SK-N-SH (cell line): ENCODE results near the gene TIGAR. TPM values are rescaled to one million over a fixed set of nuclear protein-coding genes. Genes with fewer than 3 reads are reported as not detected.

Experiments used
- CTCF ChIA-PET: fragments of 300-600, 350-600 bp; formaldehyde crosslinking; extraction: SDS; loops from one replicate; lab custom pipeline; 2021; lab: Yijun Ruan, JAX
- POLR2A ChIA-PET: fragments of 350-600 bp; sonication (Branson Sonifier 250); formaldehyde crosslinking; extraction: SDS; loops from one replicate; lab custom pipeline; 2020; ENCODE audit warnings: antibody characterized with exemption, inconsistent platforms; lab: Yijun Ruan, JAX
- DNase-seq: peaks from one replicate; pipeline ENCODE4 v3.0.0; 2012
- H2AFZ ChIP-seq: fragments of 200-600 bp; sonication (generic); 2 replicates; pipeline ENCODE4 v1.8.1; 2016; ENCODE audit warnings: antibody characterized with exemption, mild to moderate bottlenecking, low read depth
- H3F3A ChIP-seq: fragments of 200-600 bp; sonication (generic); replicated peaks from 2 replicates; pipeline ENCODE3; 2016; ENCODE audit warnings: antibody characterized with exemption, mild to moderate bottlenecking; ENCODE audit not compliant: insufficient read depth
- H3K27ac ChIP-seq, 2 experiments: fragments of 200-500 bp in 1 of 2; fragments of 200-600 bp in 1 of 2; sonication (Bioruptor generic) in 1 of 2; sonication (generic), shearing (Covaris generic) in 1 of 2; 2 replicates each; pipeline versions ENCODE4 v1.5.1 to v1.6.1; 2014 to 2016; ENCODE audit warnings: low read depth in 2 of 2, inconsistent platforms in 1 of 2, low read length in 1 of 2, mild to moderate bottlenecking in 1 of 2, mixed read lengths in 1 of 2
- H3K27me3 ChIP-seq: fragments of 200-600 bp; sonication (generic), shearing (Covaris generic); 2 replicates; pipeline ENCODE4 v1.6.1; 2016; ENCODE audit warnings: mixed run types; ENCODE audit not compliant: insufficient read depth
- H3K36me3 ChIP-seq, 2 experiments: fragments of 200-500 bp in 1 of 2; fragments of 200-600 bp in 1 of 2; sonication (Bioruptor generic) in 1 of 2; sonication (generic) in 1 of 2; replicated peaks in 1 of 2; 2 replicates each; pipeline versions ENCODE3 to v1.5.1; 2014 to 2016; ENCODE audit warnings: low read length in 1 of 2, mild to moderate bottlenecking in 1 of 2; ENCODE audit not compliant: insufficient read depth in 2 of 2, control insufficient read depth in 1 of 2
- H3K4me1 ChIP-seq, 2 experiments: fragments of 200-500 bp in 1 of 2; fragments of 200-600 bp in 1 of 2; sonication (Bioruptor generic) in 1 of 2; sonication (generic), shearing (Covaris generic) in 1 of 2; 2 replicates each; pipeline versions ENCODE4 v1.5.1 to v1.6.1; 2014 to 2016; ENCODE audit warnings: low read depth in 1 of 2, low read length in 1 of 2, mixed run types in 1 of 2; ENCODE audit not compliant: insufficient read depth in 2 of 2, control insufficient read depth in 1 of 2
- H3K4me2 ChIP-seq: fragments of 200-600 bp; sonication (generic), shearing (Covaris generic); 2 replicates; pipeline ENCODE4 v1.6.1; 2017; ENCODE audit warnings: mixed run types
- H3K4me3 ChIP-seq, 2 experiments: fragments of 200-500 bp in 1 of 2; fragments of 200-600 bp in 1 of 2; sonication (Bioruptor generic) in 1 of 2; sonication (generic), shearing (Covaris generic) in 1 of 2; 2 replicates each; pipeline versions ENCODE4 v1.5.1 to v1.8.1; 2014 to 2016; ENCODE audit warnings: low read depth in 2 of 2, inconsistent platforms in 1 of 2, low read length in 1 of 2, mild to moderate bottlenecking in 1 of 2, mixed read lengths in 1 of 2, moderate library complexity in 1 of 2
- H3K79me2 ChIP-seq: fragments of 200-600 bp; sonication (generic); 2 replicates; pipeline ENCODE4 v1.8.1; 2017; ENCODE audit warnings: mild to moderate bottlenecking; ENCODE audit not compliant: insufficient read depth
- H3K9ac ChIP-seq: fragments of 200-600 bp; sonication (generic); 2 replicates; pipeline ENCODE4 v1.6.1; 2017; ENCODE audit warnings: mixed run types
- H3K9me2 ChIP-seq: fragments of 200-600 bp; sonication (generic); 2 replicates; pipeline ENCODE4 v1.6.1; 2017; ENCODE audit warnings: mixed run types
- H3K9me3 ChIP-seq: fragments of 200-600 bp; sonication (generic); 2 replicates; pipeline ENCODE4 v1.6.1; 2017; ENCODE audit warnings: mixed run types, mild to moderate bottlenecking, moderate library complexity
- H4K20me1 ChIP-seq: fragments of 200-600 bp; sonication (generic); 2 replicates; pipeline ENCODE4 v1.6.1; 2017; ENCODE audit warnings: mild to moderate bottlenecking, mixed run types; ENCODE audit not compliant: insufficient read depth
- CHD2 ChIP-seq: fragments of 150-350 bp; IDR thresholded peaks from 2 replicates; pipeline ENCODE4 v1.6.1; 2018; ENCODE audit warnings: low read length; ENCODE audit not compliant: partially characterized antibody
- EZH2phosphoT487 ChIP-seq: fragments of 200-600 bp; sonication (generic); IDR thresholded peaks from 2 replicates; pipeline ENCODE4 v1.6.1; 2017; ENCODE audit warnings: low read depth, mixed run types, mild to moderate bottlenecking, antibody characterized with exemption, moderate library complexity, borderline replicate concordance
- FOSL2 ChIP-seq: IDR thresholded peaks from 2 replicates; pipeline ENCODE4 v1.4.0; 2012; ENCODE audit warnings: low read depth, mild to moderate bottlenecking, moderate library complexity, borderline replicate concordance
- NFIC ChIP-seq: IDR thresholded peaks from 2 replicates; pipeline ENCODE4 v1.4.0; 2012; ENCODE audit warnings: borderline replicate concordance
- RAD21 ChIP-seq: IDR thresholded peaks from 2 replicates; pipeline ENCODE4 v1.6.1; 2012; ENCODE audit warnings: mild to moderate bottlenecking, low read length
- RFX5 ChIP-seq: IDR thresholded peaks from 2 replicates; pipeline ENCODE4 v1.6.1; 2012; ENCODE audit warnings: mild to moderate bottlenecking, improper control_type of control experiment, low read length
- SIN3A ChIP-seq: IDR thresholded peaks from 2 replicates; pipeline ENCODE4 v1.6.1; 2012; ENCODE audit warnings: low read depth, mild to moderate bottlenecking, low read length, moderate library complexity, borderline replicate concordance
- TCF12 ChIP-seq: IDR thresholded peaks from 2 replicates; pipeline ENCODE4 v1.4.0; 2012
- WGBS: methylation state at CpG from one replicate; pipeline ENCODE4 v1.1.6; 2017; ENCODE audit warnings: low lambda C conversion rate; 5-methylcytosine and 5-hydroxymethylcytosine counted together
- polyA plus RNA-seq, 3 experiments: library from polyadenylated mRNA; depleted of rRNA; stranded (reverse); fragments of >200 nt; gene quantifications; 2 replicates each; pipeline ENCODE4 v1.2.3, GENCODE V29; 2012
- TF ChIP-seq, protein P1 (sequence below): fragments of 150-350 bp; IDR thresholded peaks from 2 replicates; pipeline ENCODE4 v1.6.1; 2016; ENCODE audit warnings: mild to moderate bottlenecking, low read depth, low read length
- TF ChIP-seq, protein P2 (sequence below): IDR thresholded peaks from 2 replicates; pipeline ENCODE4 v1.4.0; 2012; ENCODE audit warnings: low read depth
- TF ChIP-seq, protein P3 (sequence below): IDR thresholded peaks from 2 replicates; pipeline ENCODE4 v1.6.1; 2012; ENCODE audit warnings: mild to moderate bottlenecking, low read depth, low read length, moderate library complexity

The TIGAR gene
- polyA plus RNA-seq, 1 of the 3 experiments (the other 2 are of a cell fraction), result 8.3 TPM

DNA sequence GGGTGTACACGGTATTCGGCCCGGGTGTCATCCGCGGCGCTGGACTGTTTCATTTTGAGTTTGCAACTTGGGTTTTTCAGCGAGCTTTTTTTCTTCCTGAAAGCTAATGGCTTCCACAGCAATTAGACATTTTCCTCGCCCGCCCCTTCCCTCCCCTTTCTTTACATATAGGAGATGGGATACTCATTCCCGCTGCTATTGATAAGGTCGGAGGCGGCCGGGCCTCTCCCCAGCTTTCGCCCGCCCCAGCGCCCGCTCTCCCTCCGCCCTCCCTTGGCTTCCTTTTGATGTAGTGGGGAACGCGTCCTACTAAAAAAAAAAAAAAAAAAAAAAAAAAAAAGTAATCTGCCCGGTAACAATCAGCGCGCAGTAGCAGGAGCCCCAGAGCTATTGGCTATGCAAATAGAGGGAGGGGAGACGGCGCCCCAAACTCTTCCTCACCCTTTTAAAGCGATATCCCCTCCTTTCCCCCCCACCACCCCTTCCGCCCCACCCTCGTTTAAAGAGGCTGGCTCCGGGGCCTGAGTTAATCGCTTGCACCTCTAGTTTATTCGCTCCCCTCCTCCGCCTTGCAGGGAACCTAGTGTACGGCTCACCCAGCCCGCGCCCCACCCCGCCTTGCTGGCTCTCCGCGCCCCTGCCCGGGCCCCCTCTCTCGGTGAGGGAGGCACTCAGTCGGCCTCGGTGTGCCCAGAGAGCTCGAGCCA is 49.1 kb upstream of the TIGAR start:
- Histone ChIP-seq H3K4me3 (peak overlapping the region in 1 of 2 experiments; percentile 12; a peak in 2 of 4 replicates), H3K4me2 (0 out of 2 replicates have a peak overlapping the region, but pooled peaks have one; percentile 33), H3K79me2 (no peaks in the 10 kb centered on the region), H2AFZ (no peak overlapping the region), H3K4me1 (peaks cover 0 to 4% of the 10 kb centered on the region in 2 experiments; a peak in 2 of 4 replicates), H3K27ac (no peak overlapping the region), H3F3A (peaks cover 4% of the 10 kb centered on the region), H3K9me3 (no peaks in the 10 kb centered on the region), H3K36me3 (no peaks in the 10 kb centered on the region), H4K20me1 (no peaks in the 10 kb centered on the region; the same call in 1 of the 2 replicates), H3K9me2 (no peaks in the 10 kb centered on the region), H3K27me3 (peaks cover 94% of the 10 kb centered on the region), H3K9ac (no peak overlapping the region)
- POLR2A ChIA-PET, result no interaction called here
- WGBS, result 6% methylated on average over 36 of the region's 43 CpGs
- CTCF ChIA-PET, result interaction anchor here (1.0 to 4.6 kb wide), 2 partner anchors 164 to 386 kb away, joined by 3 to 23 read pairs; no protein-coding TSS in a partner anchor
- TF ChIP-seq, protein P1, sequence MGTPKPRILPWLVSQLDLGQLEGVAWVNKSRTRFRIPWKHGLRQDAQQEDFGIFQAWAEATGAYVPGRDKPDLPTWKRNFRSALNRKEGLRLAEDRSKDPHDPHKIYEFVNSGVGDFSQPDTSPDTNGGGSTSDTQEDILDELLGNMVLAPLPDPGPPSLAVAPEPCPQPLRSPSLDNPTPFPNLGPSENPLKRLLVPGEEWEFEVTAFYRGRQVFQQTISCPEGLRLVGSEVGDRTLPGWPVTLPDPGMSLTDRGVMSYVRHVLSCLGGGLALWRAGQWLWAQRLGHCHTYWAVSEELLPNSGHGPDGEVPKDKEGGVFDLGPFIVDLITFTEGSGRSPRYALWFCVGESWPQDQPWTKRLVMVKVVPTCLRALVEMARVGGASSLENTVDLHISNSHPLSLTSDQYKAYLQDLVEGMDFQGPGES, result no peak
- TF ChIP-seq RFX5, result peak; percentile 96
- DNase-seq, result peak; percentile 65

DNA sequence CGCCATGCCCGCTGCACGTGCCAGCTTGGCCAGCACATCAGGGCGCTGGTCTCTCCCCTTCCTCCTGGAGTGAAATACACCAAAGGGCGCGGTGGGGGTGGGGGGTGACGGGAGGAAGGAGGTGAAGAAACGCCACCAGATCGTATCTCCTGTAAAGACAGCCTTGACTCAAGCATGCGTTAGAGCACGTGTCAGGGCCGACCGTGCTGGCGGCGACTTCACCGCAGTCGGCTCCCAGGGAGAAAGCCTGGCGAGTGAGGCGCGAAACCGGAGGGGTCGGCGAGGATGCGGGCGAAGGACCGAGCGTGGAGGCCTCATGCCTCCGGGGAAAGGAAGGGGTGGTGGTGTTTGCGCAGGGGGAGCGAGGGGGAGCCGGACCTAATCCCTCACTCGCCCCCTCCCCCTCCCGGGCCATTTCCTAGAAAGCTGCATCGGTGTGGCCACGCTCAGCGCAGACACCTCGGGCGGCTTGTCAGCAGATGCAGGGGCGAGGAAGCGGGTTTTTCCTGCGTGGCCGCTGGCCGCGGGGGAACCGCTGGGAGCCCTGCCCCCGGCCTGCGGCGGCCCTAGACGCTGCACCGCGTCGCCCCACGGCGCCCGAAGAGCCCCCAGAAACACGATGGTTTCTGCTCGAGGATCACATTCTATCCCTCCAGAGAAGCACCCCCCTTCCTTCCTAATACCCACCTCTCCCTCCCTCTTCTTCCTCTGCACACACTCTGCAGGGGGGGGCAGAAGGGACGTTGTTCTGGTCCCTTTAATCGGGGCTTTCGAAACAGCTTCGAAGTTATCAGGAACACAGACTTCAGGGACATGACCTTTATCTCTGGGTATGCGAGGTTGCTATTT is 48.4 kb upstream of the TIGAR start:
- Histone ChIP-seq H3F3A (peaks cover 4% of the 10 kb centered on the region), H3K4me2 (peak overlapping the region; percentile 28; the same call in 1 of the 2 replicates), H3K79me2 (no peaks in the 10 kb centered on the region), H4K20me1 (no peaks in the 10 kb centered on the region; the same call in 1 of the 2 replicates), H2AFZ (no peak overlapping the region), H3K27ac (no peak overlapping the region), H3K4me1 (peaks cover 0 to 4% of the 10 kb centered on the region in 2 experiments; a peak in 2 of 4 replicates), H3K9me3 (no peaks in the 10 kb centered on the region), H3K9ac (no peak overlapping the region), H3K9me2 (no peaks in the 10 kb centered on the region), H3K27me3 (peaks cover 94% of the 10 kb centered on the region), H3K4me3 (no peak overlapping the region; a peak in 1 of 4 replicates), H3K36me3 (no peaks in the 10 kb centered on the region)
- ChIA-PET CTCF (interaction anchor here (0.7 to 4.6 kb wide), 3 partner anchors 45 to 387 kb away, joined by 3 to 23 read pairs (median 4); no protein-coding TSS in a partner anchor), POLR2A (no interaction called here)
- 9% methylated on average over 23 of the region's 62 CpGs for WGBS
- DNase-seq, result peak; percentile 53
- no peak for TF ChIP-seq CHD2
- TF ChIP-seq, protein P2, sequence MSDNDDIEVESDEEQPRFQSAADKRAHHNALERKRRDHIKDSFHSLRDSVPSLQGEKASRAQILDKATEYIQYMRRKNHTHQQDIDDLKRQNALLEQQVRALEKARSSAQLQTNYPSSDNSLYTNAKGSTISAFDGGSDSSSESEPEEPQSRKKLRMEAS, result peak; percentile 16; the same call in 1 of the 2 replicates

- Histone ChIP-seq H3K27ac (no peak overlapping the region), H3K9me2 (no peaks in the 10 kb centered on the region), H3K4me1 (peaks cover 0 to 4% of the 10 kb centered on the region in 2 experiments; a peak in 2 of 4 replicates), H3K9ac (no peak overlapping the region), H3K9me3 (no peaks in the 10 kb centered on the region), H3K79me2 (no peaks in the 10 kb centered on the region), H3K4me3 (no peak overlapping the region), H3K4me2 (peak overlapping the region; percentile 28; the same call in 1 of the 2 replicates), H3K27me3 (peaks cover 94% of the 10 kb centered on the region), H3K36me3 (no peaks in the 10 kb centered on the region), H4K20me1 (no peaks in the 10 kb centered on the region; the same call in 1 of the 2 replicates), H2AFZ (no peak overlapping the region), H3F3A (peaks cover 4% of the 10 kb centered on the region)
- WGBS, result 7% methylated on average over 10 of the region's 10 CpGs
- no peak for DNase-seq
- CTCF ChIA-PET, result interaction anchor here (0.7 to 4.6 kb wide), 3 partner anchors 45 to 388 kb away, joined by 3 to 23 read pairs (median 4); no protein-coding TSS in a partner anchor
- POLR2A ChIA-PET, result no interaction called here
- TF ChIP-seq FOSL2, result no peak
- no peak for TF ChIP-seq TCF12
- TF ChIP-seq NFIC, result no peak
- TF ChIP-seq, protein P3, sequence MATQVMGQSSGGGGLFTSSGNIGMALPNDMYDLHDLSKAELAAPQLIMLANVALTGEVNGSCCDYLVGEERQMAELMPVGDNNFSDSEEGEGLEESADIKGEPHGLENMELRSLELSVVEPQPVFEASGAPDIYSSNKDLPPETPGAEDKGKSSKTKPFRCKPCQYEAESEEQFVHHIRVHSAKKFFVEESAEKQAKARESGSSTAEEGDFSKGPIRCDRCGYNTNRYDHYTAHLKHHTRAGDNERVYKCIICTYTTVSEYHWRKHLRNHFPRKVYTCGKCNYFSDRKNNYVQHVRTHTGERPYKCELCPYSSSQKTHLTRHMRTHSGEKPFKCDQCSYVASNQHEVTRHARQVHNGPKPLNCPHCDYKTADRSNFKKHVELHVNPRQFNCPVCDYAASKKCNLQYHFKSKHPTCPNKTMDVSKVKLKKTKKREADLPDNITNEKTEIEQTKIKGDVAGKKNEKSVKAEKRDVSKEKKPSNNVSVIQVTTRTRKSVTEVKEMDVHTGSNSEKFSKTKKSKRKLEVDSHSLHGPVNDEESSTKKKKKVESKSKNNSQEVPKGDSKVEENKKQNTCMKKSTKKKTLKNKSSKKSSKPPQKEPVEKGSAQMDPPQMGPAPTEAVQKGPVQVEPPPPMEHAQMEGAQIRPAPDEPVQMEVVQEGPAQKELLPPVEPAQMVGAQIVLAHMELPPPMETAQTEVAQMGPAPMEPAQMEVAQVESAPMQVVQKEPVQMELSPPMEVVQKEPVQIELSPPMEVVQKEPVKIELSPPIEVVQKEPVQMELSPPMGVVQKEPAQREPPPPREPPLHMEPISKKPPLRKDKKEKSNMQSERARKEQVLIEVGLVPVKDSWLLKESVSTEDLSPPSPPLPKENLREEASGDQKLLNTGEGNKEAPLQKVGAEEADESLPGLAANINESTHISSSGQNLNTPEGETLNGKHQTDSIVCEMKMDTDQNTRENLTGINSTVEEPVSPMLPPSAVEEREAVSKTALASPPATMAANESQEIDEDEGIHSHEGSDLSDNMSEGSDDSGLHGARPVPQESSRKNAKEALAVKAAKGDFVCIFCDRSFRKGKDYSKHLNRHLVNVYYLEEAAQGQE, result no peak
- TF ChIP-seq RAD21, result no peak
- no peak for TF ChIP-seq EZH2phosphoT487
- no peak for TF ChIP-seq RFX5
- TF ChIP-seq, protein P2, result no peak
- TF ChIP-seq SIN3A, result no peak
Observed at GRCh38 chr12:4273273-4273651, 47.8 kb upstream of the TIGAR start.
